MM.1S (cell line): ENCODE results near the gene COL5A1.

Experiments used
- CTCF ChIP-seq: fragments of 300-600 bp; sonication (generic); IDR thresholded peaks from 2 replicates; pipeline ENCODE4 v1.5.1; 2016; ENCODE audit warnings: antibody characterized with exemption, low read length, mixed read lengths
- EZH2 ChIP-seq: fragments of 300-600 bp; sonication (generic); optimal IDR thresholded peaks from 2 replicates; pipeline ENCODE3; 2017; ENCODE audit warnings: low read depth, mild to moderate bottlenecking, antibody characterized with exemption, low read length, mixed read lengths
- EZH2phosphoT487 ChIP-seq: fragments of 300-600 bp; sonication (generic); IDR thresholded peaks from 2 replicates; pipeline ENCODE4 v1.6.1; 2018; ENCODE audit warnings: antibody characterized with exemption, low read length

- TF ChIP-seq CTCF: no peak
- TF ChIP-seq EZH2: no peak
- no peak for TF ChIP-seq EZH2phosphoT487
Observed at GRCh38 chr9:134832471-134832870, 190.9 kb downstream of the COL5A1 start.
